IMR-90 (cell line): Measurements from ENCODE around the gene ATP5F1D.
A peak's percentile ranks its signal among the peaks of the same experiment; 100 is the strongest.

Experiments
- BHLHE40 ChIP-seq: fragments of 150-350 bp; IDR thresholded peaks from 2 replicates; pipeline ENCODE4 v1.6.1; 2016; ENCODE audit warnings: mild to moderate bottlenecking, low read depth, low read length
- CEBPB ChIP-seq: IDR thresholded peaks from 2 replicates; pipeline ENCODE4 v1.6.1; 2012; ENCODE audit warnings: low read depth, low read length, improper control_type of control experiment
- CTCF ChIP-seq: conservative IDR thresholded peaks from 2 replicates; pipeline ENCODE4 v1.5.1; 2012; ENCODE audit warnings: mild to moderate bottlenecking, low read depth, low read length, improper control_type of control experiment
- FOS ChIP-seq: fragments of 150-350 bp; IDR thresholded peaks from 2 replicates; pipeline ENCODE4 v1.6.1; 2016; ENCODE audit warnings: low read depth, low read length
- MAZ ChIP-seq: IDR thresholded peaks from 2 replicates; pipeline ENCODE4 v1.6.1; 2012; ENCODE audit warnings: low read depth, mild to moderate bottlenecking, low read length, improper control_type of control experiment, moderate library complexity, borderline replicate concordance
- MXI1 ChIP-seq: IDR thresholded peaks from 2 replicates; pipeline ENCODE4 v1.6.1; 2012; ENCODE audit warnings: low read depth, mild to moderate bottlenecking, low read length, moderate library complexity, borderline replicate concordance
- POLR2A ChIP-seq: IDR thresholded peaks from 2 replicates; pipeline ENCODE4 v1.6.1; 2012; ENCODE audit warnings: mild to moderate bottlenecking, low read depth, low read length
- RCOR1 ChIP-seq: IDR thresholded peaks from 2 replicates; pipeline ENCODE4 v1.6.1; 2012; ENCODE audit warnings: mild to moderate bottlenecking, low read length, improper control_type of control experiment; ENCODE audit not compliant: insufficient replicate concordance
- USF2 ChIP-seq: fragments of 150-350 bp; IDR thresholded peaks from 2 replicates; pipeline ENCODE4 v1.6.1; 2017; ENCODE audit warnings: mild to moderate bottlenecking, antibody characterized with exemption, low read length, low read depth

GRCh38 chr19:1279782-1280341, 38.3 kb downstream of the ATP5F1D start:
- 0 out of 2 replicates have a peak, but pooled peaks have one; percentile 41 for TF ChIP-seq POLR2A
- no peak for TF ChIP-seq CEBPB
- TF ChIP-seq FOS = no peak
- peak; percentile 96 for TF ChIP-seq CTCF
- TF ChIP-seq MXI1 = 0 out of 2 replicates have a peak, but pooled peaks have one; percentile 49
- TF ChIP-seq RCOR1 = no peak
- peak; percentile 19; the same call in 1 of the 2 replicates for TF ChIP-seq MAZ
- TF ChIP-seq BHLHE40 = no peak
- peak; percentile 45; the same call in 1 of the 2 replicates for TF ChIP-seq USF2
